CD4-positive, alpha-beta T cell treated with Interleukin-15 for 4 hours (primary cell): Measurements from ENCODE around the gene ABCC3.

ENCODE experiments used
- DNase-seq: peaks from one replicate; pipeline ENCODE4 v3.0.0-alpha.2; 2020; ENCODE audit warnings: low spot score

Gene ABCC3

GRCh38 chr17:50604513-50604912, 30.2 kb upstream of the ABCC3 start:
- DNase-seq: no peak

- DNase-seq: no peak
Observed at GRCh38 chr17:50605429-50605828, 29.3 kb upstream of the ABCC3 start.

- no peak for DNase-seq
Observed at GRCh38 chr17:50607522-50608175, 27.0 kb upstream of the ABCC3 start.

GRCh38 chr17:50608700-50609379, 25.8 kb upstream of the ABCC3 start:
- DNase-seq: no peak

GRCh38 chr17:50609380-50610074, 25.2 kb upstream of the ABCC3 start:
- DNase-seq: no peak

GRCh38 chr17:50611634-50612033, 23.0 kb upstream of the ABCC3 start:
- DNase-seq: no peak

GRCh38 chr17:50612281-50612680, 22.4 kb upstream of the ABCC3 start:
- no peak for DNase-seq

GRCh38 chr17:50613007-50613992, 21.4 kb upstream of the ABCC3 start:
- no peak for DNase-seq

- DNase-seq: no peak
Observed at GRCh38 chr17:50614471-50615051, 20.1 kb upstream of the ABCC3 start.

- DNase-seq: no peak
Observed at GRCh38 chr17:50615828-50616227, 18.9 kb upstream of the ABCC3 start.

GRCh38 chr17:50618300-50618699, 16.4 kb upstream of the ABCC3 start:
- no peak for DNase-seq

GRCh38 chr17:50618941-50619340, 15.7 kb upstream of the ABCC3 start:
- DNase-seq: no peak

- no peak for DNase-seq
Observed at GRCh38 chr17:50619489-50619888, 15.2 kb upstream of the ABCC3 start.

- no peak for DNase-seq
Observed at GRCh38 chr17:50620237-50620636, 14.4 kb upstream of the ABCC3 start.

GRCh38 chr17:50620858-50621257, 13.8 kb upstream of the ABCC3 start:
- DNase-seq: no peak

GRCh38 chr17:50621574-50622031, 13.1 kb upstream of the ABCC3 start:
- DNase-seq: no peak

- no peak for DNase-seq
Observed at GRCh38 chr17:50624321-50624934, 10.3 kb upstream of the ABCC3 start.

GRCh38 chr17:50625032-50625871, 9.4 kb upstream of the ABCC3 start:
- no peak for DNase-seq

- DNase-seq: peak; percentile 54
Observed at GRCh38 chr17:50626037-50626574, 8.6 kb upstream of the ABCC3 start.
